ENCODE results near the gene TDRD6. TPM values are rescaled to one million over a fixed set of nuclear protein-coding genes. Genes with fewer than 3 reads are reported as not detected.

The TDRD6 gene
- total and polyA plus RNA-seq, 2 donors (not counting 3 experiments of a cell fraction or from before 2014, with no cell fraction given): under 0.01 TPM; not detected in 1

DNA sequence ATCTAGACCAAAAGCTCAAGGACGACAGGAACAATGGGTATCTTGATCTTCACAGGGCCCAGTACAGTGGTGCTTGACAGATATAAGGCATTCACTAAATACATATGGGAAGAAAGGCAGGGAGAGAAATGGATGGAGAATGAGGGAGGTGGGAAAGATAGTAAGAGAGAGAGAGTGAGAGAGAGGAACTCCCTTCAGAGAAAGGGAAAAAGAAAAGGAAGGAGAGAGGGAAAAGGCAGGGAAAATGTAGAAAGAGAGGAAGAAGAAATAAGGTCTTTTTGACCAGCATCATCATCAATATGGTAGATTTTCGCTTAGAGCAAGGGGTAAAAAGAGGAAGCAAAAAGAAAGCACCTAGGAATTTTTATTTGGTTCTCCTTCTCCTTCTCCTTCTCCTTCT is 58.3 kb downstream of the TDRD6 start:
- ChIA-PET CTCF (no interaction called here), POLR2A (no interaction called here)
- H3K9ac ChIP-seq (replicated peaks; ENCODE audit: extremely low read depth, insufficient read depth, low read length): no peak overlapping the region

More for the DNA sequence above, 58.3 kb downstream of the TDRD6 start:
- dilution Hi-C loops (cut with MboI; ENCODE audit: extremely low pct_ligation_motif_present, low sequenced_read_pairs) (no loop called here), intact Hi-C loops (cut with micrococcal nuclease) (no loop called here)
- no peak overlapping the region for H3K27ac ChIP-seq (ENCODE audit: insufficient read depth, low read depth, low read length)
- H4K20me1 ChIP-seq (replicated peaks; ENCODE audit: control insufficient read depth, extremely low read depth, insufficient read depth, low read length): no peaks in the 10 kb centered on the region
- TF ChIP-seq POLR2A (IDR thresholded peaks at IDR 0.05; ENCODE audit: low read depth, low read length) (no peak), MYC (IDR thresholded peaks at IDR 0.05; ENCODE audit: low read depth, low read length) (no peak), GATA2 (IDR thresholded peaks at IDR 0.05; ENCODE audit: insufficient read depth, insufficient read length, low read depth, low read length) (no peak), EZH2 (IDR thresholded peaks at IDR 0.05; ENCODE audit: borderline replicate concordance, low read depth, low read length, severe bottlenecking) (no peak), JUN (IDR thresholded peaks at IDR 0.05; ENCODE audit: borderline replicate concordance, insufficient read depth, insufficient read length, low read depth) (no peak), POLR2AphosphoS5 (IDR thresholded peaks at IDR 0.05; ENCODE audit: insufficient read depth, low read depth, low read length) (no peak), FOS (IDR thresholded peaks at IDR 0.05; ENCODE audit: borderline replicate concordance, insufficient read depth, low read length) (no peak), CTCF (IDR thresholded peaks at IDR 0.05; ENCODE audit: extremely low read depth in 1 of 2, insufficient read depth in 1 of 2, low read depth in 1 of 2, low read length in 2 of 2) (no peak)
- TF ChIP-seq, protein P1, sequence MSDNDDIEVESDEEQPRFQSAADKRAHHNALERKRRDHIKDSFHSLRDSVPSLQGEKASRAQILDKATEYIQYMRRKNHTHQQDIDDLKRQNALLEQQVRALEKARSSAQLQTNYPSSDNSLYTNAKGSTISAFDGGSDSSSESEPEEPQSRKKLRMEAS (IDR thresholded peaks at IDR 0.05; ENCODE audit: insufficient read depth, insufficient read length): no peak
- no peaks in the 10 kb centered on the region for H3K9me3 ChIP-seq (replicated peaks; ENCODE audit: control insufficient read depth, insufficient read depth, low read length)
- no peak overlapping the region for H3K4me3 ChIP-seq (replicated peaks in 1 of 3; ENCODE audit: insufficient read depth in 1 of 3, low read depth in 1 of 3, low read length in 3 of 3)
- peaks cover 0 to 6% of the 10 kb centered on the region in 2 experiments for H3K27me3 ChIP-seq (ENCODE audit: control insufficient read depth in 2 of 2, insufficient read depth in 2 of 2, low read length in 2 of 2)
- DNase-seq (ENCODE audit: low read depth, low spot score): no peak
- no TSS peak for BruUV-seq (replicated peaks)
- H3K9me1 ChIP-seq (replicated peaks; ENCODE audit: control insufficient read depth, extremely low read depth, insufficient read depth, low read length): no peaks in the 10 kb centered on the region
- H2AFZ ChIP-seq (ENCODE audit: low read depth, low read length): no peak overlapping the region
- no peak for FAIRE-seq
- no peaks in the 10 kb centered on the region for H3K36me3 ChIP-seq (ENCODE audit: control insufficient read depth in 2 of 2, extremely low read depth in 1 of 2, insufficient read depth in 2 of 2, low read length in 2 of 2)
- no peaks in the 10 kb centered on the region for H3K79me2 ChIP-seq (ENCODE audit: control insufficient read depth, insufficient read depth, low read length)
- no peak overlapping the region for H3K4me2 ChIP-seq (ENCODE audit: insufficient read depth, low read length)
- no peaks in the 10 kb centered on the region for H3K4me1 ChIP-seq (ENCODE audit: control insufficient read depth, extremely low read depth, insufficient read depth, low read length)

Measured in endothelial cell of umbilical vein (primary cell).